ENCODE results near the gene RLN3. TPM values are rescaled to one million over a fixed set of nuclear protein-coding genes. Genes with fewer than 3 reads are reported as not detected.

The RLN3 gene
- polyA plus RNA-seq, 1 of the 3 experiments (the other 2 are of a cell fraction), result not detected

DNA sequence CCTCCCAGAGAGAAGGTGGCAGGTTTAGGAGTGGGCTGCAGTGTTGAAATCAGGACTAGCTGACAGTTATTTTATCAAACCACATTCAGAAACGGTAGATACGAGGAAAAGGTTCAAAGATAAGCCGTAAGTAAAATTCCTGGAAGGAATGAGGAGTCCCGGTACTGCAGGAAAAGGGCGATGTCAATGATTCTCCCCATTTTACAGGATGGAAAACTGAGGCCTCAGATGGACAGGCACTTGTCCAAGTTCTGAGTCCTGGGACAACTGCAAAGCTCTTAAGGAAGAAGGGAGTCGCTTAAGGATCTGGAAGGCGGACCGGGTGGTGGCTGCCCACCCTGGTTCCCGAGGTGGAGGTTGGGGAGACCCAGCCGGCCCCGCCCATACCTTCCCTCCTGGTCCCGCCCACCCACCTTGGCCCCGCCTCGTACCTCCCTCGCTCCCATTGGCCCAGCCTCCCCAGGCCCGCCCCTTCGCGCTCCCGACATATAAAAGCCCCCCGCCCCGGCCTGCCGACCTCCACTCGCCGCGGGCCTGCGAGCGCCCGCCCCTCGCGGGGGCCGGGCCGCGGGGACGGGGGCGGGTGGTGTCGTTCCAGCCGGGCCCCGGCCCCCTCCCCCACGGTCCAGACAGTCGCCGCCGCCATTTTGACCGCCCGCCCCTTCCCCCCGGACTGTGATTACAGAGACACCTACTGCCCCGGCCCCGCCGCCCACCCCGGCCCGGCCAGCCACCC is 22.4 kb upstream of the RLN3 start:
- peak overlapping the region; percentile 81; the same call in 1 of the 2 replicates for H2AFZ ChIP-seq (ENCODE audit: low read depth)
- peak; percentile 92 for TF ChIP-seq RCOR1 (IDR thresholded peaks at IDR 0.05; ENCODE audit: low read length)
- peak; percentile 71 for TF ChIP-seq YY1 (IDR thresholded peaks at IDR 0.05; ENCODE audit: low read depth)
- TF ChIP-seq CHD2 (IDR thresholded peaks at IDR 0.05; ENCODE audit: low read length, partially characterized antibody), result no peak
- peak; percentile 21; the same call in 1 of the 2 replicates for TF ChIP-seq POLR2AphosphoS5 (IDR thresholded peaks at IDR 0.05; ENCODE audit: low read depth, low read length)
- TF ChIP-seq, protein P1, sequence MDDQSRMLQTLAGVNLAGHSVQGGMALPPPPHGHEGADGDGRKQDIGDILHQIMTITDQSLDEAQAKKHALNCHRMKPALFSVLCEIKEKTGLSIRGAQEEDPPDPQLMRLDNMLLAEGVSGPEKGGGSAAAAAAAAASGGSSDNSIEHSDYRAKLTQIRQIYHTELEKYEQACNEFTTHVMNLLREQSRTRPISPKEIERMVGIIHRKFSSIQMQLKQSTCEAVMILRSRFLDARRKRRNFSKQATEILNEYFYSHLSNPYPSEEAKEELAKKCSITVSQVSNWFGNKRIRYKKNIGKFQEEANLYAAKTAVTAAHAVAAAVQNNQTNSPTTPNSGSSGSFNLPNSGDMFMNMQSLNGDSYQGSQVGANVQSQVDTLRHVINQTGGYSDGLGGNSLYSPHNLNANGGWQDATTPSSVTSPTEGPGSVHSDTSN (IDR thresholded peaks at IDR 0.05), result no peak
- peak; percentile 93 for DNase-seq
- H4K20me1 ChIP-seq (ENCODE audit: insufficient read depth), result no peaks in the 10 kb centered on the region
- H3K9me2 ChIP-seq, result no peaks in the 10 kb centered on the region
- H3K4me1 ChIP-seq (ENCODE audit: control insufficient read depth in 1 of 2, insufficient read depth in 2 of 2, low read depth in 1 of 2, low read length in 1 of 2), result peaks cover 0 to 7% of the 10 kb centered on the region in 2 experiments; a peak in 1 of 4 replicates
- H3K9ac ChIP-seq, result peak overlapping the region; percentile 100
- H3K4me3 ChIP-seq (ENCODE audit: low read depth in 2 of 2, low read length in 1 of 2), result peak overlapping the region; percentile 61 to 66
- CTCF ChIA-PET, result interaction anchor here (0.9 to 1.5 kb wide), 5 partner anchors 10 to 123 kb away, joined by 3 to 5 read pairs (median 4); partner anchors contain the start of gene IL27RA
- POLR2A ChIA-PET, result interaction anchor here (0.6 to 1.6 kb wide), 5 partner anchors 12 to 68 kb away, joined by 3 to 5 read pairs (median 3); partner anchors contain the start of gene IL27RA
- H3K36me3 ChIP-seq (replicated peaks in 1 of 2; ENCODE audit: control insufficient read depth in 1 of 2, insufficient read depth in 2 of 2, low read length in 1 of 2), result no peaks in the 10 kb centered on the region
- no peaks in the 10 kb centered on the region for H3K27me3 ChIP-seq (ENCODE audit: insufficient read depth)
- H3K9me3 ChIP-seq, result no peaks in the 10 kb centered on the region
- peaks cover 4% of the 10 kb centered on the region; the same call in 1 of the 2 replicates for H3K79me2 ChIP-seq (ENCODE audit: insufficient read depth)
- WGBS (ENCODE audit: low lambda C conversion rate), result 88% methylated on average over 5 of the region's 50 CpGs
- H3K4me2 ChIP-seq, result peak overlapping the region; percentile 82; the same call in 1 of the 2 replicates
- peaks cover 17% of the 10 kb centered on the region for H3F3A ChIP-seq (replicated peaks; ENCODE audit: insufficient read depth)
- H3K27ac ChIP-seq (ENCODE audit: low read depth in 2 of 2, low read length in 1 of 2), result peak overlapping the region; percentile 86 to 94

DNA sequence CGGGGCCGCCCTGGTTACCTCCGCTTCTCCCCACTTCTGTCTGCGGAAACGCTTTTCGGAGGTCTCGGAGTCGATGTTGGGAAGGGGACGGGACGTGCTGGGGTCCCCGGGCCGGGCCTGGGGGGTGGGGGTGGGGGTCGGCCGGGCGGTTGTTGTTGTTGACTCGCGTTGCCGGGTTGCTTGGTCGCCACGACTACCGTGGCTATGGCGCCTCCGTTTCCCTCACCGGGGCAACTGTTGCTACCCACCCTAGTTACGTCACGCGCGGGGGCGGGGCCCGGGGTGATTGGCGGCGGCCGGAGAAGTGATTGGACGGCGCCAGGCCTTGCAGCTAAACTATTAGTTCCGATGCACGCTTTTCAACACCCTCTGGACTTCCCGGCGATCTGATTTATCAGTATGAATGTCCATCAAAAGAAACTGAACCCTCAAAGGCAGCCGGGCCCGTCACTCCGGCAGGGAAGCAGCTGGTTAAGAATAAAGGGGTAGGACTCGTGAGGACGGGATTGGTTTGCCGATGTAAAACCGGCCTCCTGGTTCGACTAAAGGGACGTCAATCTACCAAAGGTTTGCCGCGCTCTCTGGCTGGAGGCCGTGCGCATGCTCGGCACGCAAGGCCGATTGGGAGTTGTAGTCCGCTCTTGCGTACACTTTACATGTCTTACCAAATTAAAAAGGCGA is 21.7 kb upstream of the RLN3 start, which contains the start of gene RFX1:
TSS of gene RFX1 (minus strand) at position 236 of the 681 bp plus-strand sequence. CDS start 12,477 bp downstream, outside the sequence.
- H3K4me3 ChIP-seq (ENCODE audit: low read depth in 2 of 2, low read length in 1 of 2), result peak within 1 kb of the TSS; percentile 61 to 73
- ChIA-PET CTCF (interaction anchor here (1.2 to 1.8 kb wide), 6 partner anchors 13 to 127 kb away, joined by 3 to 9 read pairs (median 3); partner anchors contain the start of genes IL27RA and RLN3), POLR2A (interaction anchor here (0.8 to 1.6 kb wide), 5 partner anchors 12 to 65 kb away, joined by 3 to 5 read pairs (median 3); partner anchors contain the start of gene IL27RA)
- H3K27me3 ChIP-seq (ENCODE audit: insufficient read depth), result no peaks in the 10 kb centered on the region
- no peaks in the 10 kb centered on the region for H4K20me1 ChIP-seq (ENCODE audit: insufficient read depth)
- DNase-seq, result peak; percentile 90
- no peaks in the 10 kb centered on the region for H3K9me2 ChIP-seq
- peak within 1 kb of the TSS; percentile 93 for H2AFZ ChIP-seq (ENCODE audit: low read depth)
- H3K9ac ChIP-seq, result peak within 1 kb of the TSS; percentile 100
- H3K4me1 ChIP-seq (ENCODE audit: control insufficient read depth in 1 of 2, insufficient read depth in 2 of 2, low read depth in 1 of 2, low read length in 1 of 2), result peaks cover 0 to 7% of the 10 kb centered on the region in 2 experiments; a peak in 1 of 4 replicates
- peak within 1 kb of the TSS; percentile 93 to 94 for H3K27ac ChIP-seq (ENCODE audit: low read depth in 2 of 2, low read length in 1 of 2)
- H3K36me3 ChIP-seq (replicated peaks in 1 of 2; ENCODE audit: control insufficient read depth in 1 of 2, insufficient read depth in 2 of 2, low read length in 1 of 2), result no peaks in the 10 kb centered on the region
- H3F3A ChIP-seq (replicated peaks; ENCODE audit: insufficient read depth), result peaks cover 17% of the 10 kb centered on the region
- H3K9me3 ChIP-seq, result no peaks in the 10 kb centered on the region
- WGBS (ENCODE audit: low lambda C conversion rate), result 2% methylated on average over 29 of the region's 58 CpGs
- peak within 1 kb of the TSS; percentile 91 for H3K4me2 ChIP-seq
- H3K79me2 ChIP-seq (ENCODE audit: insufficient read depth), result peaks cover 4% of the 10 kb centered on the region; the same call in 1 of the 2 replicates
- TF ChIP-seq, protein P2, sequence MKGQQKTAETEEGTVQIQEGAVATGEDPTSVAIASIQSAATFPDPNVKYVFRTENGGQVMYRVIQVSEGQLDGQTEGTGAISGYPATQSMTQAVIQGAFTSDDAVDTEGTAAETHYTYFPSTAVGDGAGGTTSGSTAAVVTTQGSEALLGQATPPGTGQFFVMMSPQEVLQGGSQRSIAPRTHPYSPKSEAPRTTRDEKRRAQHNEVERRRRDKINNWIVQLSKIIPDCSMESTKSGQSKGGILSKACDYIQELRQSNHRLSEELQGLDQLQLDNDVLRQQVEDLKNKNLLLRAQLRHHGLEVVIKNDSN (IDR thresholded peaks at IDR 0.05; ENCODE audit: borderline replicate concordance, low read depth), result no peak
- peak; percentile 99 for TF ChIP-seq NRF1 (IDR thresholded peaks at IDR 0.05; ENCODE audit: low read depth, low read length)
- peak; percentile 98 for TF ChIP-seq MXI1 (IDR thresholded peaks at IDR 0.05; ENCODE audit: low read depth, low read length)
- TF ChIP-seq, protein P3, sequence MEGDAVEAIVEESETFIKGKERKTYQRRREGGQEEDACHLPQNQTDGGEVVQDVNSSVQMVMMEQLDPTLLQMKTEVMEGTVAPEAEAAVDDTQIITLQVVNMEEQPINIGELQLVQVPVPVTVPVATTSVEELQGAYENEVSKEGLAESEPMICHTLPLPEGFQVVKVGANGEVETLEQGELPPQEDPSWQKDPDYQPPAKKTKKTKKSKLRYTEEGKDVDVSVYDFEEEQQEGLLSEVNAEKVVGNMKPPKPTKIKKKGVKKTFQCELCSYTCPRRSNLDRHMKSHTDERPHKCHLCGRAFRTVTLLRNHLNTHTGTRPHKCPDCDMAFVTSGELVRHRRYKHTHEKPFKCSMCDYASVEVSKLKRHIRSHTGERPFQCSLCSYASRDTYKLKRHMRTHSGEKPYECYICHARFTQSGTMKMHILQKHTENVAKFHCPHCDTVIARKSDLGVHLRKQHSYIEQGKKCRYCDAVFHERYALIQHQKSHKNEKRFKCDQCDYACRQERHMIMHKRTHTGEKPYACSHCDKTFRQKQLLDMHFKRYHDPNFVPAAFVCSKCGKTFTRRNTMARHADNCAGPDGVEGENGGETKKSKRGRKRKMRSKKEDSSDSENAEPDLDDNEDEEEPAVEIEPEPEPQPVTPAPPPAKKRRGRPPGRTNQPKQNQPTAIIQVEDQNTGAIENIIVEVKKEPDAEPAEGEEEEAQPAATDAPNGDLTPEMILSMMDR (IDR thresholded peaks at IDR 0.05), result no peak
- no peak for TF ChIP-seq MEF2A (IDR thresholded peaks at IDR 0.05; ENCODE audit: borderline replicate concordance, low read depth)
- TF ChIP-seq, protein P1 (IDR thresholded peaks at IDR 0.05), result peak; percentile 100
- no peak for TF ChIP-seq TEAD4 (IDR thresholded peaks at IDR 0.05; ENCODE audit: borderline replicate concordance, insufficient read depth)
- peak; percentile 22 for TF ChIP-seq YY1 (IDR thresholded peaks at IDR 0.05; ENCODE audit: low read depth)
- peak; percentile 97 for TF ChIP-seq CHD2 (IDR thresholded peaks at IDR 0.05; ENCODE audit: low read length, partially characterized antibody)
- peak; percentile 18; the same call in 1 of the 2 replicates for TF ChIP-seq RCOR1 (IDR thresholded peaks at IDR 0.05; ENCODE audit: low read length)
- TF ChIP-seq GATA2 (CRISPR knock-in tag; IDR thresholded peaks at IDR 0.05), result no peak
- TF ChIP-seq, protein P4, sequence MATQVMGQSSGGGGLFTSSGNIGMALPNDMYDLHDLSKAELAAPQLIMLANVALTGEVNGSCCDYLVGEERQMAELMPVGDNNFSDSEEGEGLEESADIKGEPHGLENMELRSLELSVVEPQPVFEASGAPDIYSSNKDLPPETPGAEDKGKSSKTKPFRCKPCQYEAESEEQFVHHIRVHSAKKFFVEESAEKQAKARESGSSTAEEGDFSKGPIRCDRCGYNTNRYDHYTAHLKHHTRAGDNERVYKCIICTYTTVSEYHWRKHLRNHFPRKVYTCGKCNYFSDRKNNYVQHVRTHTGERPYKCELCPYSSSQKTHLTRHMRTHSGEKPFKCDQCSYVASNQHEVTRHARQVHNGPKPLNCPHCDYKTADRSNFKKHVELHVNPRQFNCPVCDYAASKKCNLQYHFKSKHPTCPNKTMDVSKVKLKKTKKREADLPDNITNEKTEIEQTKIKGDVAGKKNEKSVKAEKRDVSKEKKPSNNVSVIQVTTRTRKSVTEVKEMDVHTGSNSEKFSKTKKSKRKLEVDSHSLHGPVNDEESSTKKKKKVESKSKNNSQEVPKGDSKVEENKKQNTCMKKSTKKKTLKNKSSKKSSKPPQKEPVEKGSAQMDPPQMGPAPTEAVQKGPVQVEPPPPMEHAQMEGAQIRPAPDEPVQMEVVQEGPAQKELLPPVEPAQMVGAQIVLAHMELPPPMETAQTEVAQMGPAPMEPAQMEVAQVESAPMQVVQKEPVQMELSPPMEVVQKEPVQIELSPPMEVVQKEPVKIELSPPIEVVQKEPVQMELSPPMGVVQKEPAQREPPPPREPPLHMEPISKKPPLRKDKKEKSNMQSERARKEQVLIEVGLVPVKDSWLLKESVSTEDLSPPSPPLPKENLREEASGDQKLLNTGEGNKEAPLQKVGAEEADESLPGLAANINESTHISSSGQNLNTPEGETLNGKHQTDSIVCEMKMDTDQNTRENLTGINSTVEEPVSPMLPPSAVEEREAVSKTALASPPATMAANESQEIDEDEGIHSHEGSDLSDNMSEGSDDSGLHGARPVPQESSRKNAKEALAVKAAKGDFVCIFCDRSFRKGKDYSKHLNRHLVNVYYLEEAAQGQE (IDR thresholded peaks at IDR 0.05; ENCODE audit: low read depth, low read length), result no peak
